Measurements from ENCODE around the gene RPTOR.

The RPTOR gene

DNA sequence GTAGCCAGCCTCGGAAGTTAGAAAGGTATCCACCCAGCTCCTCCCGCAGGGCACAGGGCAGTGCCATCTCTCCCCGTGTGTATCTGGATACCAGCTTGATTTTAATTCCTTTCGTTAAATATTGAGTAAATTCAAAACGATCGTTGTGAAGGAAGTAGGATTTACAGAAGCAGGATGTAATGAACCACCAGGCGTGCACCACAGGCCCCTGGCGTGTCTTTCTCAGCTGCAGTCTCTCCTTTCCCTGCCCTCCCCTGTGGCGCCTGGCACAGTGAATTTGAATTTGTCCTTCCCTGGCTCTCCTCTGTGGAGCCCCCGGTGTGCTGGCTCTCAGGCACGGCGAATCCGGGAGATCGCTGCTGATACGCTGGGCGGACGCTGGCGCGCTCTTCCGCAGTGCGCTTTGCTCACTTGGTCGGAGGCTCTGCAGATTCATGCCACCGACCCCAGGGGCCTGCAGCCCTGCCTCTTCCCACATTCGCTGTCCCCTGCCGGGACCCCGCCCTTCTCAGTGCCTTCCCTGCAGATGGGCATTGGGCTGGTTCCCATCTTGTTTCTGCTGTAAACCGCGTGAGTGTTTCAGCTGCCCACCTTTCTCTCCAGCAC lies 164.6 kb downstream of the RPTOR start:
- peaks cover 20% of the 10 kb centered on the region for H3K36me3 ChIP-seq (ENCODE audit: insufficient read depth, low read length)
- H4K20me1 ChIP-seq (ENCODE audit: insufficient read depth, low read length) = peaks cover 6% of the 10 kb centered on the region; the same call in 1 of the 2 replicates
- no peak for TF ChIP-seq EZH2 (IDR thresholded peaks at IDR 0.05; ENCODE audit: borderline replicate concordance, low read depth, low read length, severe bottlenecking)
- TF ChIP-seq, protein P1, sequence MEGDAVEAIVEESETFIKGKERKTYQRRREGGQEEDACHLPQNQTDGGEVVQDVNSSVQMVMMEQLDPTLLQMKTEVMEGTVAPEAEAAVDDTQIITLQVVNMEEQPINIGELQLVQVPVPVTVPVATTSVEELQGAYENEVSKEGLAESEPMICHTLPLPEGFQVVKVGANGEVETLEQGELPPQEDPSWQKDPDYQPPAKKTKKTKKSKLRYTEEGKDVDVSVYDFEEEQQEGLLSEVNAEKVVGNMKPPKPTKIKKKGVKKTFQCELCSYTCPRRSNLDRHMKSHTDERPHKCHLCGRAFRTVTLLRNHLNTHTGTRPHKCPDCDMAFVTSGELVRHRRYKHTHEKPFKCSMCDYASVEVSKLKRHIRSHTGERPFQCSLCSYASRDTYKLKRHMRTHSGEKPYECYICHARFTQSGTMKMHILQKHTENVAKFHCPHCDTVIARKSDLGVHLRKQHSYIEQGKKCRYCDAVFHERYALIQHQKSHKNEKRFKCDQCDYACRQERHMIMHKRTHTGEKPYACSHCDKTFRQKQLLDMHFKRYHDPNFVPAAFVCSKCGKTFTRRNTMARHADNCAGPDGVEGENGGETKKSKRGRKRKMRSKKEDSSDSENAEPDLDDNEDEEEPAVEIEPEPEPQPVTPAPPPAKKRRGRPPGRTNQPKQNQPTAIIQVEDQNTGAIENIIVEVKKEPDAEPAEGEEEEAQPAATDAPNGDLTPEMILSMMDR (IDR thresholded peaks at IDR 0.05; ENCODE audit: borderline replicate concordance, extremely low read depth, low read length, poor library complexity, severe bottlenecking) = no peak
- H2AFZ ChIP-seq (ENCODE audit: low read depth, low read length) = no peak overlapping the region
- H3K9me3 ChIP-seq (ENCODE audit: insufficient read depth, low read length, severe bottlenecking) = no peaks in the 10 kb centered on the region
- H3K9ac ChIP-seq (ENCODE audit: low read depth, low read length) = no peak overlapping the region
- peaks cover 8% of the 10 kb centered on the region for H3K4me1 ChIP-seq (ENCODE audit: insufficient read depth, low read length)
- DNase-seq (no peak), ATAC-seq (ENCODE audit: insufficient read depth, low read depth) (no peak)
- H3K27me3 ChIP-seq (ENCODE audit: insufficient read depth, low read length, poor library complexity) = no peaks in the 10 kb centered on the region
- 0 out of 2 replicates have a peak overlapping the region, but pooled peaks have one; percentile 2 for H3K27ac ChIP-seq (ENCODE audit: low read length)
- no peak overlapping the region for H3K4me2 ChIP-seq (ENCODE audit: insufficient read depth, low read length)
- H3K4me3 ChIP-seq (ENCODE audit: low read depth in 1 of 2, low read length in 2 of 2) = no peak overlapping the region
- H3K79me2 ChIP-seq (ENCODE audit: insufficient read depth, low read length) = peaks cover 82% of the 10 kb centered on the region

DNA sequence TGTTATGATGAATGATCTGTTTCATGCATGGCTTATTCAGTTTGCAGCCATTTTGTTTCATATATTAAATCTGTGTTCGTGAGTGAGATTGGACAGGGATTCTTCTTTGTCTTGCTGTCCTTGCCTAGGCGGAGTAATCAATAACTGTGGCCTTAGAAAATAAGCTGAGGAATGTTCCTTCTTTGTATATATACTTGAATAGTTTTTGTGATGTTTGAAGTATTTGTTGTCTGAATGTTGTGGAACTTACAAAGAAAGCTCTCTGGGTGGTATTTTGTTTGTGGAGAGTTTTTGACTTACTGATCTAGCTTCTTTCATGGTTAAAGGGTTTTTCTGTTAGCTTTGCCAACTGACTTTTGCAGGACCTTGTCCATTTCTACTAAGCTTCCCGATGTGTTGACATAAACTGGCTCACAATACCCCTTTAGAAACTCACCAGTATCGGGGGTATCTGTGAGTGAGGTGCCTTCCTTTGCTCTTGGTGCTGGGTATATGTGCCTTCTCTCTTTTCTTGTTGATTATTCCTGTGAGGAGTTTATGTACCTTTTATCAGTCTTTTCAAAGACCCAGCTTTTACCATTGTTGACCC lies 166.2 kb downstream of the RPTOR start:
- ATAC-seq (ENCODE audit: insufficient read depth, low read depth) (no peak), DNase-seq (no peak)
- Histone ChIP-seq H3K79me2 (ENCODE audit: insufficient read depth, low read length) (peaks cover 73% of the 10 kb centered on the region), H2AFZ (ENCODE audit: low read depth, low read length) (no peak overlapping the region), H3K4me2 (ENCODE audit: insufficient read depth, low read length) (no peak overlapping the region), H3K4me3 (ENCODE audit: low read depth in 1 of 2, low read length in 2 of 2) (no peak overlapping the region), H3K36me3 (ENCODE audit: insufficient read depth, low read length) (peaks cover 20% of the 10 kb centered on the region), H4K20me1 (ENCODE audit: insufficient read depth, low read length) (peaks cover 6% of the 10 kb centered on the region; the same call in 1 of the 2 replicates), H3K27me3 (ENCODE audit: insufficient read depth, low read length, poor library complexity) (no peaks in the 10 kb centered on the region), H3K9ac (ENCODE audit: low read depth, low read length) (no peak overlapping the region), H3K9me3 (ENCODE audit: insufficient read depth, low read length, severe bottlenecking) (no peaks in the 10 kb centered on the region), H3K27ac (ENCODE audit: low read length) (peak overlapping the region; percentile 17; the same call in 1 of the 2 replicates), H3K4me1 (ENCODE audit: insufficient read depth, low read length) (no peaks in the 10 kb centered on the region)
- no peak for TF ChIP-seq EZH2 (IDR thresholded peaks at IDR 0.05; ENCODE audit: borderline replicate concordance, low read depth, low read length, severe bottlenecking)
- TF ChIP-seq, protein P1 (IDR thresholded peaks at IDR 0.05; ENCODE audit: borderline replicate concordance, extremely low read depth, low read length, poor library complexity, severe bottlenecking) = no peak

DNA sequence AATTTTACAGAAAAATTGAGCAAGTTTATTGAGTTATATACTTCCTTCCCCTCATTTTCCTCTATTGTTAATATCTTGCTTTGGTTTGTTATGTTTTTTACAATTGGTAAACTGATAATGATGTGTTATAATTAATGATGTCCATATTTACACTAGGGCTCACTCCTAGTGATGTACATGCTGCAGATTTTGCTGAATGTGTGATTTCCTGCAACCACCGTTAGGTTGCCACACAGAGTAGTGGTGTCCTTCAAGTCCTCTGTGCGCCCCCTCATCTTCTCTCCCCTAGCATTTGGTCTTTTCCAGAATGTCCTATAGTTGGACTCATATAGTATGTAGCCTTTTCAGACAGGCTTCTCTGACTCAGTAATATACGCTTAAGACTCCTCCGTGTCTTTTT lies 167.5 kb downstream of the RPTOR start:
- Histone ChIP-seq H3K27me3 (ENCODE audit: insufficient read depth, low read length, poor library complexity) (no peaks in the 10 kb centered on the region), H3K9me3 (ENCODE audit: insufficient read depth, low read length, severe bottlenecking) (no peaks in the 10 kb centered on the region), H3K9ac (ENCODE audit: low read depth, low read length) (no peak overlapping the region), H3K4me1 (ENCODE audit: insufficient read depth, low read length) (no peaks in the 10 kb centered on the region), H3K4me3 (ENCODE audit: low read depth in 1 of 2, low read length in 2 of 2) (no peak overlapping the region), H3K36me3 (ENCODE audit: insufficient read depth, low read length) (peaks cover 20% of the 10 kb centered on the region), H2AFZ (ENCODE audit: low read depth, low read length) (no peak overlapping the region), H4K20me1 (ENCODE audit: insufficient read depth, low read length) (peaks cover 5% of the 10 kb centered on the region; the same call in 1 of the 2 replicates), H3K4me2 (ENCODE audit: insufficient read depth, low read length) (no peak overlapping the region), H3K79me2 (ENCODE audit: insufficient read depth, low read length) (peaks cover 69% of the 10 kb centered on the region), H3K27ac (ENCODE audit: low read length) (no peak overlapping the region)
- ATAC-seq (ENCODE audit: insufficient read depth, low read depth) = no peak
- DNase-seq = no peak
- TF ChIP-seq, protein P1 (IDR thresholded peaks at IDR 0.05; ENCODE audit: borderline replicate concordance, extremely low read depth, low read length, poor library complexity, severe bottlenecking) = no peak
- TF ChIP-seq EZH2 (IDR thresholded peaks at IDR 0.05; ENCODE audit: borderline replicate concordance, low read depth, low read length, severe bottlenecking) = no peak
